WI38 (cell line): ENCODE measurements around the gene CD226.

Experiments used
- H3K4me3 ChIP-seq: 2 replicates; pipeline ENCODE4 v1.5.1; 2011; ENCODE audit warnings: low read depth, mild to moderate bottlenecking, control low read depth, low read length
- TF ChIP-seq, protein P1 (sequence below): IDR thresholded peaks from 2 replicates; pipeline ENCODE4 v1.5.1; 2012; ENCODE audit warnings: low read depth, mild to moderate bottlenecking, control low read depth, low read length

Gene CD226

DNA sequence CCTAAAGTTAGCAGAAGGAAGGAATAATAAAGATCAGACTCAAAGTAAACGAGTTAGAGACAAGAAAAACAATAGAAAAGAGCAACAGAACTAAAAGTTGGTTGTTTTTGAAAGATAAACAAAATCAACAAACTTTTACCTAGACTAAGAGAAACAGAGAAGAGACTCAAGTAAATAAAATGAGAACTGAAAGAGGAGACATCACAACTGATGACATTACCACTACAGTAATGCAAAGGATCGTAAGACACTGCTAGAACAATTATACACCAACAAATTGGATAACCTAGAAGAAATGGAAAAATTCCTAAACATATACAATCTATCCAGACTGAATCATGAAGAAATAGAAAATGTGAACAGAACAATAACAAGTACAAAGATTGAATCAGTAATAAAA, 139.3 kb downstream of the CD226 start:
- TF ChIP-seq, protein P1, sequence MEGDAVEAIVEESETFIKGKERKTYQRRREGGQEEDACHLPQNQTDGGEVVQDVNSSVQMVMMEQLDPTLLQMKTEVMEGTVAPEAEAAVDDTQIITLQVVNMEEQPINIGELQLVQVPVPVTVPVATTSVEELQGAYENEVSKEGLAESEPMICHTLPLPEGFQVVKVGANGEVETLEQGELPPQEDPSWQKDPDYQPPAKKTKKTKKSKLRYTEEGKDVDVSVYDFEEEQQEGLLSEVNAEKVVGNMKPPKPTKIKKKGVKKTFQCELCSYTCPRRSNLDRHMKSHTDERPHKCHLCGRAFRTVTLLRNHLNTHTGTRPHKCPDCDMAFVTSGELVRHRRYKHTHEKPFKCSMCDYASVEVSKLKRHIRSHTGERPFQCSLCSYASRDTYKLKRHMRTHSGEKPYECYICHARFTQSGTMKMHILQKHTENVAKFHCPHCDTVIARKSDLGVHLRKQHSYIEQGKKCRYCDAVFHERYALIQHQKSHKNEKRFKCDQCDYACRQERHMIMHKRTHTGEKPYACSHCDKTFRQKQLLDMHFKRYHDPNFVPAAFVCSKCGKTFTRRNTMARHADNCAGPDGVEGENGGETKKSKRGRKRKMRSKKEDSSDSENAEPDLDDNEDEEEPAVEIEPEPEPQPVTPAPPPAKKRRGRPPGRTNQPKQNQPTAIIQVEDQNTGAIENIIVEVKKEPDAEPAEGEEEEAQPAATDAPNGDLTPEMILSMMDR = no peak

DNA sequence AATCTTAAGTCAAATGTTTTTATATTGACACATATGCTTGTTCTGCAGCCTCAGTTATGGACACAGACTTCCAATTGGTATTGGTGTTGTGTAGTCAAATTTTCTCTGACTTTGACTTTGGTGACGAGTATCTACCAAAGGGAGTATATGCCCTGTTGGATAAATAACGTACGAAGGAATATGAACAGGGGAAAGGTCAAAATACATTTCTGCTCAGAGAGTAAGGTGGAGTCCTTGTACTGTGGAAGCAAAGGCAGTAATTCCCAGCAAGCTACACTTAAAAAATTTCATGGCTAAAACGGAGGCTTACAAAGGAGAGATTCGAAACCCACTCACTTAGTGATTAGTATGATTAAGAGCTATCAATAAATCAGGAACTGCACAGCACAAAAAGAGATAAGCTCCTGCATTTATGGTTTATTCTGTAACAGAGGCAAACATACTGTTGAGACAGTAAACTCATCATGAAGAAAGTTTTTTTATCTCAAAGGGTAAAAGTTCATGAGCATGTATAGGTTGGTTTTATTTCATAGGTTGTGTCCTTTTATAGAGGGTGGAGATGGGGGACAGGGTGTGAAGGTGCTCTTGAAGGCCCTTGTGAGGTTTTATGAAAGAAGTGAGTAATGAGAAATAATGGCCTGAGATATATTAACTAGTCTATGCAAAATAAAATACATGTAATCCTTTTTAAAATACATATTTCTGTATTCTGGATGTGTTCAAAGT, 142.7 kb downstream of the CD226 start:
- TF ChIP-seq, protein P1 = no peak
- H3K4me3 ChIP-seq = no peak overlapping the region

More for the DNA sequence above, 139.3 kb downstream of the CD226 start:
- no peak overlapping the region for H3K4me3 ChIP-seq
